Astrocyte (in vitro differentiated cells and primary cell): ENCODE measurements around the gene TCTN1.
"Not testable (repeated sequence)": the region's sequence is repeated elsewhere in the genome, so short reads cannot be mapped to it uniquely, and the experiment has no call there.

Source experiments
- CTCF ChIP-seq: IDR thresholded peaks from 2 replicates; pipeline ENCODE4 v1.5.1; 2011; ENCODE audit warnings: low read depth, mild to moderate bottlenecking, inconsistent platforms, low read length, moderate library complexity; ENCODE audit not compliant: insufficient read depth
- EZH2 ChIP-seq: IDR thresholded peaks from 2 replicates; pipeline ENCODE4 v1.6.1; 2012; ENCODE audit warnings: mild to moderate bottlenecking, low read length, inconsistent platforms; ENCODE audit not compliant: insufficient read depth

- TF ChIP-seq CTCF, EZH2: not testable (repeated sequence)
Measured at GRCh38 chr12:110569838-110570237, 44.1 kb upstream of the TCTN1 start.
